ENCODE results near the gene PAPPA. TPM values are rescaled to one million over a fixed set of nuclear protein-coding genes. Genes with fewer than 3 reads are reported as not detected.

The PAPPA gene
- total RNA-seq, 1 donor from 2014 or later: not detected

DNA sequence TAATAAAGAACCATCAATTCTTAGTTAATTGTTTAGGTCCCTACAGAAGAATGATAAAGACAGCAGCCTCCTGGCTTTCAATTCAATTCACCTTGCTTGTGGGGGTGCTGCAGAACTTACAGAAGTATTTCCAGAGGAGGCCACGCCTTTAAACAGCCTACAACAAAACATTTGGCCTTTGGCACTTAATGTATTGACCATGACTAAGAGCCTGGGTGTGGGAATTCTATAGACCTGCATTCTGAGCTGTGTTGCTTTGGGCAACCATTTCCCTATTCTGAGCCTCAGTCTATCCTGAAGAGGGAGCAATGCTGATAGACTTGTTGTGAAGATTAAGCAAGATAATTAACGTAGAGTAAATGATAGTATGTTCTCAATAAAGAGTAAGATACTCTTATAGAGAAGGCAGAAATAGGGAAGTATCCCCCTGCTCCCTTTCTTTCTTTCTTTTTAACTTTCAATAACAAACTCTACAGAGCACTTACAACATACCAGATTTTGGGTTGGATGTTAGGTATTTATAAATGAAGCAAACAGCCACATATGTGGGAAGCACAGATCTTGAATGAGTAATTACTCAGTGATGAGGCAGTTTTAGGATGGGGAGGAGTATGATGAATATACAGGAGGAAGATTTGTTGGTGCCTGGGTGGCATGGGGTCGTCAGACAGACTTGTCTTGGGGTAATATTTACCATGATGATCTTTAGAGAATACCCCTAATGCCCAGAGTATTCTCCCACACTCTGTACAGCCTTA, 28.4 kb downstream of the PAPPA start:
- intact Hi-C loops (cut with micrococcal nuclease): no loop called here

GRCh38 chr9:116182876-116183275, 29.3 kb downstream of the PAPPA start:
- intact Hi-C loops (cut with micrococcal nuclease): no loop called here

- intact Hi-C loops (cut with micrococcal nuclease): no loop called here
These were observed 34.1 kb downstream of the PAPPA start for GRCh38 chr9:116187570-116188170.

- intact Hi-C loops (cut with micrococcal nuclease): no loop called here
These were observed 36.1 kb downstream of the PAPPA start for GRCh38 chr9:116189683-116190082.

- intact Hi-C loops (cut with micrococcal nuclease): no loop called here
These were observed 37.2 kb downstream of the PAPPA start for GRCh38 chr9:116190637-116191396.

DNA sequence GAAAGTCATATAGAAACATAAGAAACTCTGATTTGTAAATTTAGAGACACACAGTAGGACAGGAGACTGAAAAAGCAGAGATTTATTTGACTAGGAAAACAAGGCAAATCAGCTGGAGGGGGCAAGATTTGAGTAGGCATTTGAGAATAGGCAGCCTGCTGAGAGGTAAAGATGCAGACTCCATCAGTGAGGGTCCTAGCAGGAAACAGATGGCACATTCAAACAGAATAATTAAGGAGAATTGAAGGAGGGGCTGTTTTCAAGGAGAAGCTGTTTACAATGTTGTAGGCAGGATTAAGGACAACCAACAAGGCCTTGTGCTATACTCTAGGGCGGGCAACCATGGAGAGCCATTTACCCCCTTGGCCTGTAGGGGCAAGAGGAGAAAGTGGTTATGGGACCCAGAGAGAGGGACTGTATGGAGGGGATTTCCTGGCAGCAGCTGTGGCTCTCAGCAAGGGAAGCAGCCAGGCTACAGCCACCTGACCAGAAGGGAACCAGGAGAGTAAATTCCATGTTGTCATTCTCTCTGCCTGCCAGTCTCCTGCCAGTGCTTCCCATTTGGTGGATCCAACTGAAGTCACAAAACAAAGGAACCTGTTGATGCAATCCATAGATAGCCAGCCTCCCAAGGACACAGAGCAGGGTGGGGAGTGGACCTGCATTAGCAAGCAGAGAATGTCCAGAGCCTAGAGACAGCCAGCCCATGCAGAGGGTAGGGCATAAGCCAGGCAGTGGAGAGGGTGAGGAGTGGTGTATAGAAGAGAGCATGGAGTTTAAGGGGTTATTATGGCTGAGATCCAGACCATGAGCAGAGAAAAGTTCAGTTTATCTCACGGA, 38.2 kb downstream of the PAPPA start:
- intact Hi-C loops (cut with micrococcal nuclease): no loop called here

- intact Hi-C loops (cut with micrococcal nuclease): no loop called here
These were observed 40.0 kb downstream of the PAPPA start for GRCh38 chr9:116193636-116194035.

DNA sequence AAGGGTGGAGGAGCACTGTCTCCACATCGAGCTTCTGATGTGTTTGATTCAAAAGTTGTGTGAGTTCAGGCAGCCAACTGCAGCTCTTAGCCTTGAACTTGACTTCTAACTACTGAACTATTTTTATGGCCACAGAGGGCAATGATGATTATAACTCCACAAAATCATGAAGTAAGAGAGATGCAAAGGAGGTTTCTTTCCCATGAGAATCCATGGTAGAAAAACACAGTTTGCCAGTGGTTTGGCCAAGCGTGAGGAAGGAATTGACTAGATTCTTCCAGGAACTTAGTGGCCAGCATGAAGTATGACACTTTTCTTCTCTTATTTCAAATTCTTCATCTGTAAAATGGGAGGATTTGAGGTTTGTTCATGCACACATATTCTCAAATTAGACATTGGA, 43.2 kb downstream of the PAPPA start:
- intact Hi-C loops (cut with micrococcal nuclease): no loop called here

DNA sequence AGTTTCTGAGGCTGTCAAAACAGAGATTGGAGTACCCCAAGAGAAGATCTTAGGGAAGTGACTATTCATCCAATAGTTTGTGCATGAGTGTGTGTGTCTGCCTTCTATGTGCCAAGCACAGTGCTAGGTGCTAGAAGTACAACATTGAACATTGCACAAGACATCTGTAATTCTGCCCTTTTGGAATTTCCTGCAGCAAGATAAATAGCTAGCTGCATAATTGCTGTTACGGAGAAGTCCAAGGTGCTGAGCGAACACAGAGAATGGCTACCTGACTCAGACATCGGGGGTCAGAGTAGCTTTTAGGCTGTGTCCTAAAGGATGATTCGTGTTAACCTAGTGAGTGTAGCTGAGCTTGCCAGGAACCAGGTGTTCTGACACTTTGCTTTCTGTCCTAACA, 44.8 kb downstream of the PAPPA start:
- intact Hi-C loops (cut with micrococcal nuclease): no loop called here

DNA sequence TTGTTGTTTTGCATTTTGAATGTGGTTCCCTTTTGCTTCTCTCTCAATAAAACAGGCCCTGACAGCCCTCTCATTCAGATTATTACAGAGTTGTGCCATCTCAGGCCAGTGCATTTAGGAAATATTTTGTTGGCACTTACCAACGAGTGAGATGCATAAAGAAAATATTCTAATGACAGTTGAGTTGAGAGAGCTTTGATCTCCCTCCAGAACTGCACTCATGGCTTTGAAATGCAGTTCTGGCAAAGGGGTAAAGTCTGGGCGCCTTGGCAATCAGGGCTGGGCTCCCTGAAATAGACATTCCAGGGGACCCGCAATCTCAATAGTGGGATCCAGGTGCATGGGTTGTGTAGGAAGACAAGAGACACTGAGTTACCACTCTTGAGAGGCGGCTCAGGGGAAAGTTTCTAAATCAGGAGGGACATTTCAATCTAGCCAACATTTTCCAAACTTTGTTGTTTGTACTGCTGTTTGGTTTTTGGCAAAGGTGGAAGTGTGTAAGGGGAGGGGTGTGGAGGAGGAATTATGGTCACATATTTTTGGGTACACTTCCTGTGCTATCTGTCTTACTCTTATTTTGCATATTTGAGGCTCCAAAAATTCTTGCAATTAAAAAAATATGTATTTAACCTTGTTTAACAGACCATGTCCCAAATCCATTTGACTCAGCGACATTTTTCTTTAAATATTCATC, 48.8 kb downstream of the PAPPA start:
- intact Hi-C loops (cut with micrococcal nuclease): no loop called here

GRCh38 chr9:116204252-116204882, 50.8 kb downstream of the PAPPA start:
- intact Hi-C loops (cut with micrococcal nuclease): no loop called here

GRCh38 chr9:116207371-116208111, 54.0 kb downstream of the PAPPA start:
- intact Hi-C loops (cut with micrococcal nuclease): no loop called here

DNA sequence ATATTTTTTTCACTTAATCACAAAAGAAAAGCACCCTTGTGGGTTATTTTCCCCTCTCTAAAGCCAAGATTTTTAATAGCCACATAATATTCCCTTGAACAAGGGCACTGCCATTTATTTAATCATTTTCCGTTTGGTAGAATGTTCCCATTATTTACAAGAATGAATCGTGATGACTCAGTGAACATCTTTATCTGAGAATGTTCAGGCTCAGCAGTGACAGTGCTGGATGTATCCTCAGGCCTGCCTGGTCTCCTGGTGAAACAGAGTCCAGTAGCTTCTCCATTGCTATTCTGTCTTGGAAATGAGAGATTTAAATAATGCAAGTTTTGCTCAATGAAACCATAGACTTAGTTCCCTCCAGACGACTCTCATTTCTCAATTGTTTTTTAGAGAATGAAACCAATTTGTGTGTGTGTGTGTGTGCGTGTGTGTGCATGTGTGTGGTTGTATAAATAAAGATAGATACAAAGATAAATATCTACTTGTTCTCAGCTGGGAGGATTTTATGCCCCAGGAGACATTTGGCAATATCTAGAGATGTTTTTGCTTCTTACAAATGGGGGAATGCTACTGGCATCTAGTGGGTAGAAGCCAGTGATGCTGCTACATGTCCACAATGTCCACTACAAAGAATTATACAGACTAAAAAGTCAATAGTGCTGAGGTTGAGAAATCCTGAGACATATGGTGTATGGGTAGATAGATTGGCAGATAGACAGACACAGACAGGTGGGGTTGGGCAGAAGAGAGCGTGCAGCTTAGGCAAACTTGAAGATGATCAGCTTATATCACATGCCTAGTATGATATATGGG, 55.0 kb downstream of the PAPPA start:
- intact Hi-C loops (cut with micrococcal nuclease): no loop called here

DNA sequence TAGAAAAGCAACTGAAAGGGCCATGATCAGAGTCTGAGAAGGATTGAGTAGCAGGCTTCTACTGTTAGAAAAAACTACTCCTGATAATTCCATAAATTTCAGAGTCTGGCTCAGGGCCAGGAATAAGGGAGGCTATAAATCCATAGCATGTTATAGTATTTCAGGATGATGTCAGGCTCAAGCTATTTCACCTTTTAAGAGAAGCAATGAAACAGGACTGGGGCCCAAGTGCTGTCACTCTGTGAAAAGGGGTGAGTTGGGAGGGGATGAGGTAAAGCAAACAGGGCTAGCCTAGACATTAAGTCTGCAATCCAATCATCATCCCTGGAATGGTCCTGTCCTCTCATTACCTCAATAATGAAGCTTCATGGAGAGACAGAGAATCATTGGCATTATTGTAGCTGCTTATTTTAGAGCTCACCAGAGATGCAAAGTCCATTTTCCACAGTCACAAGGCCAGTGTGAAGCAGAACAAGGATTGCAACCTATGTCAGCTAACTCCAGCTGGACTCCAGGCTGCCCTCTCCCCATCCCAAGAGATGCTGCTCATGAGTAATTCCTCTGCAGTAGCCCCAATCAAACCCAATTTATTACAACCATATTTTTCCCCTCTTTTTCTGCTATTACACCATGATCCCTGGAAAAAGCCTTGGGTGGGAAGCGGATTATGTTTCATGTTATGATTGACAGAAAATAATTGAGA, 56.0 kb downstream of the PAPPA start:
- intact Hi-C loops (cut with micrococcal nuclease): no loop called here

- intact Hi-C loops (cut with micrococcal nuclease): no loop called here
These were observed 59.5 kb downstream of the PAPPA start for GRCh38 chr9:116212986-116213692.

DNA sequence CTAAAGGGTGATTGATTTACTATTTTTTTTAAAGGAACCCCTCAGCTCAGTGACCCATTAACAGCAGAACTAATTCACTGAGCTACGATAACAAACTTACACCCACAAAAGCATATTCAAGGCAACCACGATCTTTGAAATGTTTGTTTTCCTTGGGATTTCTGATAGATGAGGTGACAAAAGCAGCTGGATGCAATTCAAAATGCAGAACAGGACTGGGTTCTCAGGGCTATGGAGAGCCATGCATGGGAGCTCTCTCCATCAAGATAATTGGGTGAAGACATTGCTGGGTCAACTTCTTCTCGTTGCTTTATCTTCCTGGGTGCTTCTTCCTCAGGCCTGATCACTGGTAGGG, 60.1 kb downstream of the PAPPA start:
- intact Hi-C loops (cut with micrococcal nuclease): no loop called here

DNA sequence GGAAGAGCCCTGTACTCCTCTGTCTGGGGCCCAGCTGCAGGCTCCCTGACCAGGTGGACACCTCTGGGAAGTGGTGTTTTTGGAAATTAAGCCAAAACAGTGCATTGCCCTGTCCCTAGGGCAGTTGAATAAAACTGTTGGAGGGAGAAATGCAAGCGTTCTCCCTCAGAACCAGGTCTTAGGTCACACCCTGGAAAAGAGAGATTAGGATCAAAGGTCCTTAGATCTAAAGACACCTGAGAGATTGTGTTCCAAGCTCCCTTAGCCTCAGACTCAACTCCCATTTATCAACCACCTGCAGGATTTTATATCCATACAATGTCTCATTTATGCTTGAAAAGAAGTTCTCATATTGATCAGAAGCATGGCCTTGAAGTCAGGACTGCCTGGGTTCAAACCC, 64.8 kb downstream of the PAPPA start:
- intact Hi-C loops (cut with micrococcal nuclease): no loop called here

DNA sequence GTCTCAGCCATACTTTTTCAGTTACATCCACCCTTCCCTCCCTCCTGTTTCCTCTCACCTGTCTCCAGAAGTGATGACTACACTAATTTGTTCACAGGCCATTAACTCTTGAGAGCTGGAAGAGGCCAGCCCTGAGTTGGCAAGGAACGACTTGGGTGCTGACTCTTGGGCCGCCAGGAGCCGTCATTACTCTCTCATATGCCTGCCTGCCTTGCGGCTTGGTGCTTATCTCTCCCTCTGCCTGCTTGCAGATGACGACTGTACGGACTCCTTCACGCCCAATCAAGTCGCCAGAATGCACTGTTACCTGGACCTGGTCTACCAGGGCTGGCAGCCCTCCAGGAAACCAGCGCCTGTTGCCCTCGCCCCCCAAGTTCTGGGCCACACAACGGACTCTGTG, 66.1 kb downstream of the PAPPA start:
- intact Hi-C loops (cut with micrococcal nuclease): no loop called here

Measured in T-helper 1 cell treated with Interleukin-12 subunit alpha and Interleukin-12 subunit beta and Interleukin-4 antibody, amounts not matched to agents 30 ng/mL and 1 ng/mL, for 36 hours (primary cell).